K562 (cell line): Measurements from ENCODE around the gene HMGN3. TPM values are rescaled to one million over a fixed set of nuclear protein-coding genes. Genes with fewer than 3 reads are reported as not detected.

ENCODE experiments used
- ATAC-seq: fragments of 200-7000 bp; cut with Tn5 transposase; 3 replicates; pipeline ENCODE4 v1.9.1; 2020; ENCODE audit warnings: moderate library complexity
- BruUV-seq: library from RNA; stranded (reverse); fragments of 400-500 nt; replicated peaks from 2 replicates; lab custom pipeline; 2021; lab: Mats Ljungman, UMichigan
- CTCF ChIA-PET: fragments of 300-600 bp; formaldehyde crosslinking; extraction: SDS; loops from one replicate; lab custom pipeline; 2021; ENCODE audit warnings: low intra/inter-chr PET ratio; lab: Yijun Ruan, JAX
- POLR2A ChIA-PET: fragments of 300-600, 350-650 bp; sonication (Branson Sonifier 250); formaldehyde crosslinking; extraction: SDS; loops from one replicate; lab custom pipeline; 2021; ENCODE audit warnings: antibody characterized with exemption, inconsistent platforms; lab: Yijun Ruan, JAX
- DNase-seq, 4 experiments: peaks; one replicate each; pipeline versions ENCODE4 v3.0.0 to v3.0.0-alpha.2; 2011 to 2018; ENCODE audit warnings: low spot score in 3 of 4, mixed read lengths in 3 of 4; ENCODE audit errors: extremely low read depth in 1 of 4
- FAIRE-seq: peaks from 2 replicates; lab custom pipeline; 2011; peaks lifted over from hg19 to GRCh38; lab: Jason Lieb, UNC
- H2AFZ ChIP-seq: 2 replicates; pipeline ENCODE4 v1.6.0; 2011; ENCODE audit warnings: low read depth, low read length, control low read depth, inconsistent platforms
- H3K27ac ChIP-seq: fragments of 200-600 bp; 3 replicates; pipeline ENCODE4 v1.8.0; 2011; ENCODE audit warnings: low read depth, mild to moderate bottlenecking, control low read depth, inconsistent platforms, low read length, moderate library complexity, mixed read lengths; ENCODE audit errors: extremely low read depth
- H3K27me3 ChIP-seq, 2 experiments: fragments of 300-600 bp in 1 of 2; 2 replicates in 1 of 2; 3 replicates in 1 of 2; pipeline versions ENCODE4 v1.6.0 to v1.8.0; 2011; ENCODE audit warnings: inconsistent platforms in 2 of 2, low read length in 2 of 2, mild to moderate bottlenecking in 1 of 2, mixed read lengths in 1 of 2, moderate library complexity in 1 of 2; ENCODE audit not compliant: control insufficient read depth in 2 of 2, insufficient read depth in 2 of 2
- H3K36me3 ChIP-seq: fragments of 300-600 bp; 3 replicates; pipeline ENCODE4 v1.8.0; 2011; ENCODE audit warnings: mild to moderate bottlenecking, low read length, inconsistent platforms; ENCODE audit not compliant: control insufficient read depth, insufficient read depth
- H3K4me1 ChIP-seq, 2 experiments: fragments of 200-600 bp in 1 of 2; replicated peaks in 1 of 2; 2 replicates in 1 of 2; 3 replicates in 1 of 2; pipeline versions ENCODE4 v1.5.1 to v1.8.0; 2011; ENCODE audit warnings: inconsistent platforms in 2 of 2, low read length in 2 of 2, mild to moderate bottlenecking in 1 of 2, mixed read lengths in 1 of 2, moderate library complexity in 1 of 2; ENCODE audit not compliant: control insufficient read depth in 2 of 2, insufficient read depth in 2 of 2
- H3K4me2 ChIP-seq: 2 replicates; pipeline ENCODE4 v1.6.1; 2011; ENCODE audit warnings: low read length, control low read depth, inconsistent platforms, mixed read lengths; ENCODE audit not compliant: insufficient read depth
- H3K4me3 ChIP-seq: fragments of 200-600 bp; sonication (generic), shearing (Covaris generic); 2 replicates; pipeline ENCODE4 v1.5.1; 2016; ENCODE audit warnings: control low read depth, inconsistent platforms
- H3K79me2 ChIP-seq: fragments of 200-600 bp; 3 replicates; pipeline ENCODE4 v1.8.0; 2011; ENCODE audit warnings: low read length, inconsistent platforms; ENCODE audit not compliant: control insufficient read depth, insufficient read depth
- H3K9ac ChIP-seq, 2 experiments: 2 replicates each; pipeline versions ENCODE4 v1.6.0 to v1.6.1; 2011; ENCODE audit warnings: low read depth in 2 of 2, low read length in 2 of 2, control low read depth in 1 of 2, inconsistent platforms in 1 of 2, mild to moderate bottlenecking in 1 of 2, mixed read lengths in 1 of 2; ENCODE audit not compliant: insufficient read depth in 1 of 2
- H3K9me1 ChIP-seq: one replicate; pipeline ENCODE4 v1.6.0; 2011; ENCODE audit warnings: inconsistent platforms, mild to moderate bottlenecking, low read length, moderate library complexity; ENCODE audit not compliant: control insufficient read depth, insufficient read depth
- H3K9me3 ChIP-seq: replicated peaks from 2 replicates; pipeline ENCODE4 v1.5.1; 2011; ENCODE audit warnings: low read depth, low read length, inconsistent platforms; ENCODE audit not compliant: control insufficient read depth, insufficient read depth
- H4K20me1 ChIP-seq: replicated peaks from 2 replicates; pipeline ENCODE4 v1.6.1; 2011; ENCODE audit warnings: low read length, inconsistent platforms, mixed read lengths; ENCODE audit not compliant: control insufficient read depth, insufficient read depth
- CREB1 ChIP-seq, 2 experiments: sonication (generic) in 1 of 2; formaldehyde crosslinking in 1 of 2; IDR thresholded peaks; 2 replicates each; pipeline versions ENCODE4 v1.6.1 to v1.8.0; 2012 to 2022; ENCODE audit warnings: inconsistent platforms in 1 of 2, mild to moderate bottlenecking in 1 of 2, missing genetic modification reagents in 1 of 2, moderate library complexity in 1 of 2
- ELK3 ChIP-seq: fragments of 450-650 bp; formaldehyde crosslinking; IDR thresholded peaks from 2 replicates; pipeline ENCODE4 v1.4.0; 2020; ENCODE audit warnings: mild to moderate bottlenecking
- ESRRB ChIP-seq: fragments of 250-450 bp; sonication (Bioruptor Pico); IDR thresholded peaks from 2 replicates; pipeline ENCODE4 v1.5.0; 2020; ENCODE audit warnings: mild to moderate bottlenecking, moderate library complexity, borderline replicate concordance
- HNRNPUL1 ChIP-seq: fragments of 200-400 bp; formaldehyde crosslinking; IDR thresholded peaks from 2 replicates; pipeline ENCODE4 v1.6.1; 2017; ENCODE audit warnings: low read length
- KDM2B ChIP-seq: fragments of 250-450 bp; sonication (Bioruptor Pico); IDR thresholded peaks from 2 replicates; pipeline ENCODE4 v1.8.0; 2021; ENCODE audit warnings: mild to moderate bottlenecking, moderate library complexity
- MCM3 ChIP-seq: fragments of 450-650 bp; IDR thresholded peaks from 2 replicates; pipeline ENCODE4 v1.6.1; 2016
- SMAD3 ChIP-seq: fragments of 450-650 bp; formaldehyde crosslinking; conservative IDR thresholded peaks from 2 replicates; pipeline ENCODE4 v1.4.0; 2020; ENCODE audit warnings: mild to moderate bottlenecking
- SP1 ChIP-seq: sonication (generic); formaldehyde crosslinking; IDR thresholded peaks from 2 replicates; pipeline ENCODE4 v1.8.1; 2022; ENCODE audit warnings: mild to moderate bottlenecking, missing genetic modification reagents
- TSHZ1 ChIP-seq: fragments of 250-450 bp; sonication (Bioruptor Pico); IDR thresholded peaks from 2 replicates; pipeline ENCODE4 v1.4.0; 2020; ENCODE audit warnings: mild to moderate bottlenecking, moderate library complexity
- U2AF1 ChIP-seq: fragments of 200-400 bp; formaldehyde crosslinking; optimal IDR thresholded peaks from 2 replicates; pipeline ENCODE3; 2017; ENCODE audit warnings: mild to moderate bottlenecking, low read depth, low read length, moderate library complexity
- ZBTB5 ChIP-seq: fragments of 450-650 bp; IDR thresholded peaks from 2 replicates; pipeline ENCODE4 v1.6.1; 2017; ENCODE audit warnings: antibody characterized with exemption
- ZC3H8 ChIP-seq: fragments of 450-650 bp; IDR thresholded peaks from 2 replicates; pipeline ENCODE4 v1.6.1; 2017
- ZNF24 ChIP-seq: fragments of 450-650 bp; IDR thresholded peaks from 2 replicates; pipeline ENCODE4 v1.6.1; 2016
- ZNF830 ChIP-seq: fragments of 250-450 bp; sonication (Bioruptor Pico); IDR thresholded peaks from 2 replicates; pipeline ENCODE4 v1.5.0; 2021; ENCODE audit warnings: mild to moderate bottlenecking
- WGBS: fragments of 100-300 bp; shearing (Covaris generic); methylation state at CpG from one replicate; pipeline ENCODE4 v1.1.6; 2016; ENCODE audit warnings: low coverage, mixed read lengths; ENCODE audit not compliant: insufficient coverage; ENCODE audit errors: missing lambda C conversion rate; 5-methylcytosine and 5-hydroxymethylcytosine counted together
- in situ Hi-C: fragments of 300-500 bp; cut with MboI; formaldehyde crosslinking; loops from 4 replicates; pipeline ENCODE4 v1.15.0; 2018; ENCODE audit warnings: inconsistent platforms, mixed read lengths
- intact Hi-C: fragments of 100-400 bp; cut with micrococcal nuclease; formaldehyde crosslinking; loops from 2 replicates; pipeline ENCODE4 v1.14.2; 2022
- polyA plus RNA-seq, 8 experiments: library from polyadenylated mRNA; depleted of rRNA in 4 of 8; stranded (reverse) in 5 of 8; unstranded in 3 of 8; fragments of >200 nt; fragmentation: Nextera tagmentation in 2 of 8; fragmentation: Illumina TruSeq in 1 of 8; extraction: Ambion mirVana in 2 of 8; extraction: Trizol in 1 of 8; gene quantifications; 2 replicates each; pipeline versions ENCODE4 v1.2.1 to v1.2.3, GENCODE V29; 2011 to 2014; ENCODE audit warnings: inconsistent platforms in 1 of 8, missing spikeins in 1 of 8
- total RNA-seq, 7 experiments: library from RNA; depleted of rRNA in 6 of 7; stranded (reverse); fragments of >200 nt in 6 of 7; fragmentation: Illumina TruSeq in 2 of 7; extraction: Trizol in 2 of 7; gene quantifications; 2 replicates each; pipeline versions ENCODE4 v1.2.1 to v1.2.3, GENCODE V29; 2011 to 2021; ENCODE audit warnings: low replicate concordance in 1 of 7

The HMGN3 gene
- total and polyA plus RNA-seq, 9 of the 15 experiments (the other 6 are each of a cell fraction or from before 2014, with no cell fraction given), result 42.1 to 154 (median 88.1) TPM

GRCh38 chr6:79250559-79250958, 16.1 kb upstream of the HMGN3 start:
- ATAC-seq (no peak), DNase-seq (no peak), FAIRE-seq (no peak)
- WGBS, result 13% methylated on average over 2 of the region's 2 CpGs
- H2AFZ ChIP-seq, result no peak overlapping the region
- intact Hi-C loops (loop anchor here (5.0 kb wide), 1 partner anchor 173 kb away; the partner anchor contains the start of gene PHIP), in situ Hi-C loops (no loop called here)
- H3K79me2 ChIP-seq, result no peaks in the 10 kb centered on the region
- no peak overlapping the region for H3K4me3 ChIP-seq
- no TSS peak for BruUV-seq
- H3K9ac ChIP-seq, result no peak overlapping the region
- no peak overlapping the region for H3K4me2 ChIP-seq
- H3K9me3 ChIP-seq, result no peaks in the 10 kb centered on the region
- H3K9me1 ChIP-seq, result no peaks in the 10 kb centered on the region
- ChIA-PET CTCF (no interaction called here), POLR2A (no interaction called here)
- no peaks in the 10 kb centered on the region for H3K27me3 ChIP-seq
- H3K36me3 ChIP-seq, result no peaks in the 10 kb centered on the region
- H3K4me1 ChIP-seq, result no peaks in the 10 kb centered on the region
- no peak overlapping the region for H3K27ac ChIP-seq
- no peaks in the 10 kb centered on the region for H4K20me1 ChIP-seq
- TF ChIP-seq SP1 (no peak), U2AF1 (no peak), TSHZ1 (CRISPR knock-in tag) (no peak), ZC3H8 (no peak), ESRRB (CRISPR knock-in tag) (no peak), HNRNPUL1 (no peak), CREB1 (IDR thresholded peaks at IDR 0.05) (no peak), CREB1 (CRISPR knock-in tag; IDR thresholded peaks at IDR 0.05) (no peak), ZNF830 (CRISPR knock-in tag) (no peak), KDM2B (no peak), MCM3 (no peak), ELK3 (CRISPR knock-in tag) (no peak), ZNF24 (no peak), ZBTB5 (no peak), SMAD3 (no peak)
